T47D (cell line): ENCODE measurements around the gene PDZK1IP1.
A peak's percentile ranks its signal among the peaks of the same experiment; 100 is the strongest.
"Not testable (repeated sequence)": the region's sequence is repeated elsewhere in the genome, so short reads cannot be mapped to it uniquely, and the experiment has no call there.

Experiments used
- DNase-seq, 2 experiments: peaks; one replicate each; pipeline versions ENCODE4 v3.0.0 to v3.0.0-alpha.2; 2011 to 2012; ENCODE audit warnings: low read depth in 1 of 2, low spot score in 1 of 2
- JUND ChIP-seq: IDR thresholded peaks from 2 replicates; pipeline ENCODE4 v1.6.1; 2012; ENCODE audit warnings: low read depth
- in situ Hi-C: cut with HindIII; loops from 2 replicates; pipeline ENCODE4 v1.10.0; 2016; ENCODE audit warnings: low sequenced_read_pairs, low pct_unique_long_range_greater_than_20kb

The PDZK1IP1 gene

GRCh38 chr1:47201179-47201578, 11.3 kb upstream of the PDZK1IP1 start:
- DNase-seq, result no peak
- TF ChIP-seq JUND, result no peak
- in situ Hi-C loops, result no loop called here

DNA sequence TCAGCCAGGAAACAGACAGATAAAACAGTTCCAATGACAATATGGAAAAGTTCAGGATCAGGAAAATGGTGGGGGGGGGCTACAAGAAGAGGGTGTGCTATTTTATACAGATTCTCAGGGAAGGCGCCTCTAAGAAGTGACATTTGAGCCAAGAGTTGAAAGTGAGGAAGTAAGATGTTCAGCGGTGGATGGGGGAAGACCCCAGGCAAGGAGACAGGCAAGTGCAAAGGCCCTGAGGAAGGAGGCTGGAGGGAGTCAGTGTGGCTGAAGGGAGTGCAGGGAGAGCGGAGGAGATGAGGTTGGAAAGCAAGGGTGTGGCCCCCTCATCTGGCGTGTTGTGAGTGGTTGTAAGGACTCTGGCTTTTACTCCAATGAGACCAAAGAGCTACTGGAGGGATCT, 8.4 kb upstream of the PDZK1IP1 start:
- in situ Hi-C loops, result no loop called here
- TF ChIP-seq JUND, result no peak
- no peak for DNase-seq

- no peak for DNase-seq
- in situ Hi-C loops, result no loop called here
- TF ChIP-seq JUND, result no peak
These were observed 6.8 kb upstream of the PDZK1IP1 start for GRCh38 chr1:47196622-47197021.

- in situ Hi-C loops, DNase-seq: not testable (repeated sequence)
These were observed 6.1 kb upstream of the PDZK1IP1 start for GRCh38 chr1:47195981-47196380.

- in situ Hi-C loops, result no loop called here
- DNase-seq, result no peak
- no peak for TF ChIP-seq JUND
These were observed 4.5 kb upstream of the PDZK1IP1 start for GRCh38 chr1:47194311-47194710.

DNA sequence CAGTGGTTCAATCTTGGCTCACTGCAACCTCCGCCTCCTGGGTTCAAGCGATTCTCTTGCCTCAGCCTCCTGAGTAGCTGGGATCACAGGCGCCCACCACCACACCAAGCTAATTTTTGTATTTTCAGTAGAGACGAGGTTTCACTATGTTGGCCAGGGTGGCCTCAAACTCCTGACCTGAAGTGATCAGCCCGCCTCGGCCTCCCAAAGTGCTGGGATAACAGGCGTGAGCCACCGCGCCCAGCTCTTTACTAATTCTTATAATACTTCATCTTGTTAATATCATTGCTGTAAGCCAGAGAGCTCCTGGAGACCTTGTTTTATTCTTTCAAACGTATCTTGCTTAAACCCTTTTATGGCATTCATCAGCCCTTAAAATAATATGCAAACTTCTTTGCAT, 3.7 kb upstream of the PDZK1IP1 start:
- DNase-seq, in situ Hi-C loops: not testable (repeated sequence)

DNA sequence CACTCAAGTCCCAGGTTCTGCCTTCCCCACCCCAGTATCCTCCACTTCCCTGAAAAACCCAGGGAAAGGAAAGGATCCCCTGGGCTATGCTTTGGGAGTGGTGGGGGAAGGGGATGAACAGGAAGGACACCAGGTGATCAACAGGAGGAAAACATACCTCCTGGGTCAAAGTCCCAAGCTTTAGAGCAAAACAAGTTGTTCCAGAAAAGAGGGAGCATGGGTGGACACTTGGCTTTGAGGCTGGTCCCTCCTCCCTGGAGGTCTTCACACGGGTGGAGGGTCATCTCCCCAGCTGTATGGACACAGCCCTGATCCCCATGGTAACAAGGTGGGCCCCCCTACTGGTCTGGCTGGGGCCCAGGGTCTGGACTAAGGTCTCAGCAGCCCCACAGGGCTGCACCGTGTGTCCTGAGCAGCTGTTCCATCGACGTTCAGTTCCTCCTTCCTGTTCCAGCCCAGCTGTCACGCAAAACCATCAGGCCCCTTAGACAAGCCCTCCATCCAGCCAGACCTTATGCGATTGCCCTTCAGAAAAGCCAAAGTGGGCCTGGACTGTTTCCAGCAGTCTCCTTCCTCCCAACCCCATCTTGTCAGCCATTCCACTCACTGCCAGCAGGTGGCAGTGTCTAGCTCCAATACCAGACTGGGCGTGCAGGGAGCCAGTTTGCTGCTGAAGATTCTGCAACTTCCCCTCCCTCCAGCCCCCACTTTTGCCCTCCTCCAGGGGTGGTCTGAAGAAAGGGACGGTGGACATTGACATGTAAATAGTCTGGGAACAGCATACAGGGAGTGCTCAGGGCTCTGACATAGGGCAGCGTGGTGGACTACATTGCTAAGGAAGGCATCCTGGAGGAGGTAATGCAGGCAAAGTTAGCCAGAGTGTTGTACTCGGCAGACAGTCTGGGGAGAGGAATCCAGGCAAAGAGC, 2.9 kb upstream of the PDZK1IP1 start:
- no peak for TF ChIP-seq JUND
- DNase-seq, result peak; percentile 32 to 60

DNA sequence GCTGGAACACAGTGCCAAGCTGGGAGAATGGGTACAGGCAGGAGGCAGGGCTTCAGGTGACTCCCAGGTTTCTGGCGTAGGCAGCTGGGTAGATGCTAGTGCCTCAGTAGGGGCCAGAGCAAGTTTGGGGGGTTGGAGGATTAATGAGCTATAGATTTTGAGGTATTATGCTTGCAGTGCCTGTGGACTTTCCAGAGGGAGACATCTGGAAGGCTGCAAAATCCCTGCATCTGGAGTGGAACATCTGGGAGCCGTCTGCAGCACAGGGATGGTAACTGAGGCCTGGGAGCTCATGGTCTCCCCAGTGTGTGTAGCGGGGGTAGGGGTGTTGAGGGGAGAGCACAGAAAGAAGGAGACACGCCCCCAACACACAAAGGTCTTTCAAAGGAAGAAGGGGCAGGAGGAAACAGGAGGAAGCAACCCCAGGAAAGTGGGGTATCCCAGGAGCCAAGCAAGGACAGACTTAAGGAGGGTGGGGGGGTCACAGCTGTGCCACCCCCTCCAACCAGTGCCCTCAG, 2.2 kb upstream of the PDZK1IP1 start:
- no peak for TF ChIP-seq JUND
- in situ Hi-C loops, result no loop called here
- no peak for DNase-seq

More for the DNA sequence above, 2.9 kb upstream of the PDZK1IP1 start:
- in situ Hi-C loops, result no loop called here

- TF ChIP-seq JUND, result no peak
- in situ Hi-C loops, result no loop called here
- no peak for DNase-seq
These were observed 1.0 kb upstream of the PDZK1IP1 start for GRCh38 chr1:47190857-47191256.

DNA sequence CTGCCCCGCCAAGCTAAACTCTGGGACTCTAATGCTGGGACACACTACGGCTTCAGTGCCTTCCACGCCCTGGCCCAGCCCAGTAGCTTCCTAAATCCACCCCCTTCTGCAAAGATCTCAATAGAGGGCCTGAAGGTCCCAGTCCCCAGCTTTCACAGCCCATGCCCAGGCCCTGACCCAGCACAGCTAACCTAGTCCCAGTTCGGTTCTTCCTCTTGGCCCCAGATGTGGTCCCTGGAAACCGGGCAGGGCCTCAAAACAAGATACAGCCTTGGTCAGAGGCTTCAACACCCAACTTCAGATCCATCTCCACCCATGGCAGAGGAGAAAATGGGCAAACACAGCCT, 646 bp upstream of the PDZK1IP1 start:
- in situ Hi-C loops, result no loop called here

DNA sequence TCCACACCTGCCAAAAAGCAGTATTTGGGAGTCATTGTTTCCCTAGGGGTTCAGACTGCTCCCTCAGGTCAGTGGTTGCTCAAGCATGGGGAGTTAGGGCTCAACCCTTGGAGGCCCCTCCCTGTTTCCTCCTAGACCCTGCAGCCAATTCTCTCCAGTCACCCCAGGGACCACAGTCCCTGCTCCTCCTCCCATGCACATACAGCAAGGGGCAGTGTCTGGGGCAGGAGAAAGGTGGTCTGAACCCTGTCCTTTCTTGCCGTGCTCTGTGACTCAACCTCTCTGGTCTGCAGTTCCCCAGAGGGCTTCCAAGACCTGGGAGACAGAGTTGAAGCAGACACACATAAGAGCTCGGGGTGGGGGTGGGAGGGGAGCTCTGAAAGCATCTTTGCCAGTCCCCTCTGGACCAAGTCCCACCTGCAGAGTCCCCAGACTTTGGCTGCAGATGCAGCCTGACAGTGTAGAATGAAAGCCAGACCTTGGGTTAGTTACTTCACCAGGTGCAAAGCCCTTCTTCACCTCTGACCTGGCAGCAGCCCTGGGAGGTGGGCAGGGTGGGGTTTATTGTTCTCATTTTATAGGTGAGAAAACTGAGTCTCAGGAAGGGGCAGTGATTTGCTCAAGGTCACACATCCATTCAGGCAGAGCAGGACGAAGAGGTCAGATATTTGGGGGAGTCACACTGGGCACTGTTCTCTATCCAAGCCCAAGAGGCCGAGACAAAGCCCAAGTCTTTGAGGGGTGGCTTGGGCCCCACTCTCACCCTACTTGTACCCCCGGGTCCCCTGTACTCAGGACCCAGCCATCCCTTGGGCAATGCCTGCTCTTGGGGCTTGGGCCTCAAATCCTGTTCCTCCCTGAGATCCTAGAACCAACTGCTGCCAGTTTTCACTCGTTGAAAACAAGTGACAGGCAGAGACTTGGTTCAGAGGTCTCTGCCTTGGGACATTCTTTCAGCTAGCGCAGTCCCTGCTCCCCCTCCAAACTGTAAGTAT, 748 bp downstream of the PDZK1IP1 start:
- DNase-seq, result no peak
- TF ChIP-seq JUND, result no peak
- in situ Hi-C loops, result no loop called here

More for the DNA sequence above, 646 bp upstream of the PDZK1IP1 start:
- no peak for DNase-seq
- TF ChIP-seq JUND, result no peak

DNA sequence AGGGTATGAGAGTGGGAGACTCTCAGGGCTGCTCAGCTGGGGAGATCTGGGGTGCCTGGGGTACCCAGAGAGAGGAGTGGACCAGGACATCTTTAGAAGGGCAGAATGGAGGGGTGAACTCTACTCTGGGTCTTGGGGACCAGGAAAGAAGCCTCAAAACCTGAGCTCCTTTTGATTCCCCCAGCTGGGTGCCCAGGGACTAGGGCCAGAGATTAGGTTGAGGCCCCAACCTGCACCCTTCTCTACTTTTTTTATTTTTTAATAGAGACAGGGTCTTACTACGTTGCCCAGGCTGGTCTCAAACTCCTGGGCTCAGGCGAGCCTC, 1.9 kb downstream of the PDZK1IP1 start:
- no peak for TF ChIP-seq JUND
- DNase-seq, result no peak
- in situ Hi-C loops, result no loop called here

DNA sequence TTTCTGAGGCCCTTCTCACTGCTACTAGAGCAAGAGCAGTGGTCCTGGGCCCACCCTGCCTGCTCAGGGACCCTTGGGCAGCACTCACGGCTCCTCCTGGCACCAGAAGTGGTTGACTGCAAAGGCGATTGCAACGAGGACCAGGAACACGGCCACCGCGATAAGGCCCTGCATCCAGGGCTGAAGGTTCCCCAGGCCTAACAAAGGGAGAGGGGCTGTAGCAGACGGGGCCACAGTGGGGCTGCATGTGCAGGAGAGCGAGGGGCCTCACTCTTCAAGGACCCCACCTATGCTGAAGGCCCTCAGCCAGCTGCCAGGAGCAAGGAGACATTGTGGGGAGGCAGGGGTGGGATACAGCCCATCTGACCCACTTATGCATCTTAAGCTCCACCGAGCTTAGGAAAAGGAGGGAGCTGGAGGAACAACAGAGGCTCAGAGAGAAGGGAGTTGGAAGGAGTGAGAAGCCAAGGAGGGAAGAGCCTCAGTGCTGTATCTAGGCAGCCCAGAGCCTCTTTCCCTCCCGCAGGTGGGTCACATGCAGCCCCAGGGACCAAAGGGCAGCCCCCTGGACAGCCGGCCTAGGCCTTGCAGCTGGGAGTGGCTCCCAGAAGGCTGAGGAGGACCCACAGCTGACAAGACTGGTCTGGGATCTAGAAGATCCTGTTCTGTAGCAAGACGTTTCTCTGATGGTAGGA, 2.5 kb downstream of the PDZK1IP1 start:
- in situ Hi-C loops, result no loop called here

More for the DNA sequence above, 2.5 kb downstream of the PDZK1IP1 start:
- DNase-seq, result peak in 1 of 2 experiments; percentile 32
- TF ChIP-seq JUND, result no peak
